Cardiac atrium fibroblast (primary cell): ENCODE data around the gene DEPDC5. TPM values are rescaled to one million over a fixed set of nuclear protein-coding genes. Genes with fewer than 3 reads are reported as not detected.

Experiments used
- total RNA-seq: library from RNA; depleted of rRNA; stranded (reverse); fragments of >200 nt; gene quantifications from 2 replicates; pipeline ENCODE4 v1.2.3, GENCODE V29; 2015

The DEPDC5 gene
- total RNA-seq: 2.5 and 2.8 TPM in 2 replicates

DNA sequence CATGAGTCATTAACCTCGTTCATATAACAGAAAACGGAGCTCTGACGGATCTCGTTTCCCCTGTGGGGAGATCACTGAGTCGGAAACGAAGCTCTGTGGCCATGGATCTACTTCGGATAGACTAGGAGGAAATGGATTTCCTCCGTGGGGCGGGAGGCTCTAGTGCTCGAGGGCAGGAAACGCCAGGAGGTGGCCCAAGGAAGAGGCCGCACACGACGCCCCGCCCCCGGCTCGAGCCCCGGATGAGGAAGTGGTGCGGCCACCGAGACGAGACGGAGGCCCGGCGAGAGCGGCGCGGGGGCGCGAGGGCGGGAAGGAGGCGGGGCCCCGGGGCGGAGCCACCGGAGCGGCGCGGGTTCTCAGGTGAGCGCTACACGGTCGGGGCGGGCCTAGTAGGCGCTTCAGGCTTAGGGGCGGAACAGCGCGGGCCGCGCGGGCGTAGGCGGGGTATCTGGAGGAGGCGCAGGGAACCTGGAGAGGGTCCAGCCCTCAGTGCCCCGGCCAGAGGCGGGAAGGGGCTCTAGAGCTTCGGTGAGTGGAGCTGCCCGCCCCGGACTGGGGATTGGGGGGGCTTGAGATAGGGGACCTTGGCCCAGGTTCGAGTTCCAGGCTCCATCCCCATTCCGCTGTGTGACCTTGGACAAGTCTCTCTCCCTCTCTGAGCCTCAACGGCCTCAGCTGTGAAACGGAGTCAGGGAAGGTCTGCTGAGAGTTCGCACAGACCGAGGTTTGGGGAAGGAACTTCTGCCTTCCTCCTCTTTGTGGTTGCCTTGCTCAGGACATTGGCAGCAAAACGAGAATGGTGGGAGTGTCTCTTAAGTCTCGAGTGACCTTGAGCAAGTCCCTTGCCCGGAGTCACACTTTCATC lies at the start of gene DEPDC5:
DEPDC5 (plus strand) TSS at position 386 of the 868 bp plus-strand sequence. CDS start 903 bp downstream, outside the sequence.

DNA sequence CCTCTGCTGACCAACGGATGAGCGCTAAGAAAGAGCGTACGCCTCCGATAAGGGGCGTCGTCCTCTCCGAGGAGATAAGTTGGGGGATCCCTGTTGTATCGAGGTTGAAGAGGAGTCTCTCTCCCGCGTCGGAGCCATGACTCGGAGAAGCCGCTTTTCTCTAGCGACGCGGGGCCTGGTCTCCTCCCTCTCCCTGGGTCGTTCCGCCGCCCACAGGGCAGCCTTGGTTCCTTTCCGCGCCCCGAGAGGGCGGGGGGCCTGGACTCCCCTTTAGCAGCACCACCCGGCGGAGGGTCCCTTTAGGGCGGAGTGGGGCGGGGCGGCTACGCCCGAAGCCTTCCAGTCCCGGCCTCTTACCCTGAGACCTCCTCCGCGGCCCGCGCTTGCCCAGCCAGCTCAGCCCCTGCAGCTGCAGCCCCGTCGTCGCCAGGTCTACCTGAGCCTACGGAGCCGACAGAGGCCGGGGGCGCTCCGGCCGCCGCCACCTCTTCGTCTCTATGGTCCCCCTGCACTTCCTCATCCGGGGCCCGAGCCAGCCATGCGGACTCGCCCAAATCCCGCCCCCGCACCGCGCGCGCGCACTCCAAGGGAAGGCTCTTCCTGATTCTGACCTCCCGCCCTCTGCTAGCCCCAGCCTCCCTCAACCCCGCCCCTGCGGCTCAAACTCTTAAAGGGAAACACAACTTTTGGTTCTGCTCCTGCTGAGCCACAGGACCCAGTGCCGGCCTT lies 4.0 kb upstream of the DEPDC5 start, which contains the start of gene PRR14L:
PRR14L (minus strand) TSS at position 497 of the 729 bp plus-strand sequence. CDS start 11,272 bp downstream, outside the sequence.

GRCh38 chr22:31943978-31944699 lies 190.3 kb downstream of the DEPDC5 start, which contains the start of gene YWHAH:
Gene YWHAH, plus strand, starts transcription at chr22:31944535. Its CDS starts 199 bp downstream, at chr22:31944734.

Other genes with a start within 250 kb of the DEPDC5 start
- gene PISD, start 91.8 kb upstream of the DEPDC5 start, total RNA-seq: 50.7 and 67.6 TPM in 2 replicates
- gene PRR14L, start 3.9 kb upstream of the DEPDC5 start, total RNA-seq: 13.9 and 23.5 TPM in 2 replicates
- gene YWHAH, start 190.5 kb downstream of the DEPDC5 start, total RNA-seq: 81.2 and 121 TPM in 2 replicates